ENCODE data around the gene RSPRY1. TPM values are rescaled to one million over a fixed set of nuclear protein-coding genes. Genes with fewer than 3 reads are reported as not detected.

RSPRY1 gene
- total and polyA plus RNA-seq, 2 of the 4 experiments (the other 2 are of a cell fraction) = 25.2 to 62.2 TPM

- Histone ChIP-seq H4K8ac (ENCODE audit: low read depth in 2 of 2, low read length in 2 of 2) (no peak overlapping the region), H3K79me1 (ENCODE audit: low read depth in 1 of 2, low read length in 2 of 2) (peaks cover 3 to 10% of the 10 kb centered on the region in 2 experiments; a peak in 2 of 4 replicates), H3K27ac (ENCODE audit: insufficient read depth, low read length) (no peak overlapping the region), H3K4me2 (ENCODE audit: low read depth, low read length) (no peak overlapping the region), H3K56ac (ENCODE audit: extremely low read depth, insufficient read depth, low read length) (no peak overlapping the region), H2AK5ac (ENCODE audit: low read depth, low read length) (no peak overlapping the region), H4K5ac (ENCODE audit: low read depth, low read length) (no peak overlapping the region), H2AFZ (replicated peaks; ENCODE audit: low read length, poor library complexity) (no peak overlapping the region), H4K91ac (ENCODE audit: insufficient read depth, low read depth, low read length) (no peak overlapping the region), H2BK5ac (ENCODE audit: low read depth, low read length, poor library complexity, severe bottlenecking) (no peak overlapping the region), H3K36me3 (ENCODE audit: control insufficient read depth, insufficient read depth, low read length) (peaks cover 42% of the 10 kb centered on the region), H3K4me3 (ENCODE audit: insufficient read depth, low read depth, low read length) (no peak overlapping the region), H4K20me1 (ENCODE audit: insufficient read depth, low read length) (no peaks in the 10 kb centered on the region; the same call in 1 of the 2 replicates), H3K23ac (ENCODE audit: low read depth, low read length) (no peak overlapping the region), H2AK9ac (replicated peaks; ENCODE audit: low read depth, low read length, poor library complexity) (no peak overlapping the region), H3K9ac (ENCODE audit: low read depth, low read length) (no peak overlapping the region), H3K27me3 (ENCODE audit: control insufficient read depth, insufficient read depth, low read length) (no peaks in the 10 kb centered on the region), H2BK20ac (ENCODE audit: low read depth, low read length) (no peak overlapping the region), H3K9me3 (ENCODE audit: control insufficient read depth, insufficient read depth, low read length) (no peaks in the 10 kb centered on the region), H3K14ac (replicated peaks; ENCODE audit: low read depth, low read length) (no peak overlapping the region), H3K4me1 (ENCODE audit: control insufficient read depth, insufficient read depth, low read length) (no peaks in the 10 kb centered on the region), H2BK120ac (ENCODE audit: low read depth, low read length) (no peak overlapping the region), H3K4ac (ENCODE audit: low read depth, low read length) (no peak overlapping the region), H2BK15ac (ENCODE audit: low read depth, low read length) (no peak overlapping the region), H3K9me1 (ENCODE audit: insufficient read depth, low read length) (no peaks in the 10 kb centered on the region), H3K18ac (ENCODE audit: low read depth, low read length) (no peak overlapping the region)
- no peak for DNase-seq
- in situ Hi-C loops (cut with MboI; ENCODE audit: low sequenced_read_pairs) = no loop called here
- TF ChIP-seq CEBPB (IDR thresholded peaks at IDR 0.05; ENCODE audit: low read depth, low read length) (no peak), ELK1 (IDR thresholded peaks at IDR 0.05; ENCODE audit: borderline replicate concordance, low read depth, low read length) (no peak)
- dilution Hi-C loops (cut with HindIII; ENCODE audit: low sequenced_read_pairs, unreplicated experiment) = no loop called here
- ATAC-seq (ENCODE audit: low read depth) = no peak
- ChIA-PET POLR2A (ENCODE audit: unreplicated experiment) (no interaction called here), CTCF (no interaction called here)
- no CpG with 5 or more reads among the region's 2 CpGs for WGBS, 2 experiments (ENCODE audit: extremely low coverage in 2 of 2, insufficient read length in 1 of 2)
- intact Hi-C loops (cut with micrococcal nuclease) = no loop called here
- no TSS peak for BruUV-seq (replicated peaks)
These were observed 65.2 kb downstream of the RSPRY1 start for GRCh38 chr16:57251352-57251751.
